Measurements from ENCODE around the gene ZBTB16. TPM values are rescaled to one million over a fixed set of nuclear protein-coding genes. Genes with fewer than 3 reads are reported as not detected.
A peak's percentile ranks its signal among the peaks of the same experiment; 100 is the strongest.

ZBTB16 gene
- polyA plus RNA-seq, 1 donor (not counting 4 experiments of a cell fraction or from before 2014, with no cell fraction given), result 0.18 TPM

DNA sequence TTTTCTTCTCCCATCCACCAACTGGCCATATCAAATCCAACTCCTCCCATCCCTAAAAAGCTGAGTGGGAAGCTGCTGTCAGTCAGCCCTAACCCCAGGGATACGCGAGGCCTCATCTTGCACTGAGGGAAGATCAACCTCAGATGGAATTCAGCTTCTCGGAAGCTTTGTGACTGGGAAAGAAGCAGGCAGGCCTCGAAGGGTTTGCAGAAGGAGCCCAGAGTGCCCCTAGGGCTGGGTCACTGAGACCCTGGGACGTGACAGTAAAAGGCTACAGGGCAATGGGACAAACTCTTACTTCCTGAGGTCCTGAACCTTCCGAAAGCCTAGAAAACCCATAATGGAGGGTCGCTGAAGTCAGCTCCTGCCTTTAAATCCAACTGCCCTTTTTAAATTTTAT, 202.3 kb downstream of the ZBTB16 start:
- H3K27me3 ChIP-seq (ENCODE audit: control insufficient read depth, extremely low read depth, insufficient read depth, low read length), result peaks cover 43% of the 10 kb centered on the region
- no peak for DNase-seq (ENCODE audit: low read depth, low spot score)
- H3K9me1 ChIP-seq (ENCODE audit: control insufficient read depth, extremely low read depth, insufficient read depth, low read length), result no peaks in the 10 kb centered on the region
- H2AFZ ChIP-seq (ENCODE audit: control insufficient read depth, low read length), result no peak overlapping the region
- TF ChIP-seq EZH2 (IDR thresholded peaks at IDR 0.05; ENCODE audit: low read length), result no peak
- TF ChIP-seq, protein P1, sequence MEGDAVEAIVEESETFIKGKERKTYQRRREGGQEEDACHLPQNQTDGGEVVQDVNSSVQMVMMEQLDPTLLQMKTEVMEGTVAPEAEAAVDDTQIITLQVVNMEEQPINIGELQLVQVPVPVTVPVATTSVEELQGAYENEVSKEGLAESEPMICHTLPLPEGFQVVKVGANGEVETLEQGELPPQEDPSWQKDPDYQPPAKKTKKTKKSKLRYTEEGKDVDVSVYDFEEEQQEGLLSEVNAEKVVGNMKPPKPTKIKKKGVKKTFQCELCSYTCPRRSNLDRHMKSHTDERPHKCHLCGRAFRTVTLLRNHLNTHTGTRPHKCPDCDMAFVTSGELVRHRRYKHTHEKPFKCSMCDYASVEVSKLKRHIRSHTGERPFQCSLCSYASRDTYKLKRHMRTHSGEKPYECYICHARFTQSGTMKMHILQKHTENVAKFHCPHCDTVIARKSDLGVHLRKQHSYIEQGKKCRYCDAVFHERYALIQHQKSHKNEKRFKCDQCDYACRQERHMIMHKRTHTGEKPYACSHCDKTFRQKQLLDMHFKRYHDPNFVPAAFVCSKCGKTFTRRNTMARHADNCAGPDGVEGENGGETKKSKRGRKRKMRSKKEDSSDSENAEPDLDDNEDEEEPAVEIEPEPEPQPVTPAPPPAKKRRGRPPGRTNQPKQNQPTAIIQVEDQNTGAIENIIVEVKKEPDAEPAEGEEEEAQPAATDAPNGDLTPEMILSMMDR (optimal IDR thresholded peaks at IDR 0.05 in 1 of 3, IDR thresholded peaks at IDR 0.05 in 1 of 3, conservative IDR thresholded peaks at IDR 0.05 in 1 of 3; ENCODE audit: extremely low read depth in 1 of 3, insufficient read depth in 2 of 3, low read length in 3 of 3), result no peak
- H3K27ac ChIP-seq (ENCODE audit: control insufficient read depth, insufficient read depth, low read length), result no peak overlapping the region
- H3K36me3 ChIP-seq (ENCODE audit: control insufficient read depth in 2 of 2, extremely low read depth in 1 of 2, insufficient read depth in 2 of 2, low read length in 2 of 2), result no peaks in the 10 kb centered on the region
- dilution Hi-C loops (cut with MboI; ENCODE audit: extremely low pct_ligation_motif_present, low sequenced_read_pairs), result loop anchor here (25.0 kb wide), 1 partner anchor 224 kb away; no protein-coding TSS in a partner anchor
- H3K79me2 ChIP-seq (ENCODE audit: control insufficient read depth, insufficient read depth, low read length), result no peaks in the 10 kb centered on the region
- H3K4me2 ChIP-seq (ENCODE audit: control insufficient read depth, extremely low read depth, insufficient read depth, low read depth, low read length), result no peak overlapping the region
- no peaks in the 10 kb centered on the region for H3K9me3 ChIP-seq (ENCODE audit: control insufficient read depth, low read depth, low read length)
- no peaks in the 10 kb centered on the region for H3K4me1 ChIP-seq (ENCODE audit: control insufficient read depth, extremely low read depth, insufficient read depth, low read length)
- no peak overlapping the region for H3K4me3 ChIP-seq (ENCODE audit: control insufficient read depth in 2 of 3, extremely low read depth in 1 of 3, insufficient read depth in 2 of 3, low read depth in 1 of 3, low read length in 3 of 3)
- FAIRE-seq, result no peak
- no peak overlapping the region for H3K9ac ChIP-seq (ENCODE audit: control insufficient read depth, extremely low read depth, insufficient read depth, low read length)
- no peaks in the 10 kb centered on the region for H4K20me1 ChIP-seq (ENCODE audit: control insufficient read depth, extremely low read depth, insufficient read depth, low read length)

DNA sequence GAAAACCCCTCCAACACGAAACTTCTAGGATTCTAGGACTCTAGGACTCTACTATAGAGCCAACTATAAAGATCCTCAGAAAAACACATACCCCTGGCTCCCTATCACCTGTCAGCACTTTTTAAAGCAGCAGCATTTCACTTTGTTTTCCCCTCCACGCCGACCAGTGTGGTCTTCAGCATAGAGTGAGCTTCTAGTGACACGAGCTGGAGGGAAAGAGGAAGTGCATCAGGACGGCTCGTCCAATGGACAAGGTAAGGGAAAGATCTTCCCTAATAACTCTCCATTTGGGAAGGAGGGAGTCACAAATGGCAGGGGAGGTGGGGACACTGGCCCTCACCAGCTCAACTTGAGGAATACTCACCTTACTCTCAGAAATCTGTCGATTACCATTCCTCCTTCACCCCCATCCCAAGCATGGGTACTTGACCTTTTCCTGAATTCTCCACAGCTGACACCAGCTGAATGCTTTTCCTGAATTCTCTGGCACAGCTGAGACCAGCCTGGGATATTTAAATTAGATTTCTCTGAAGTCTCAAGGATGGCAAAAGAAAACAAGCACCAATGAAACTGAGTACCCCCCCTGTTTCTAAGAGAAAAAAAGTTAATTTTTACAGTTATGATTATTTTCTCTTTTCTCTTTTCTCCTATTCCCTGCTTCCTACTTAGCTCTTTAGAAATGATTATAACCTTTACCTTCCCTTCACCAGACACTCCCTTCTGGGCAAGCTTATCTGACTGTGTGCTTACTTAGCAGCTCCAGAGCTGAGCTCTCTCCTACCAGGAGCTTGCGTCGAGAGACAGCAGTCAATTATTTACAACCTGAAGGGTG, 203.4 kb downstream of the ZBTB16 start:
- no peaks in the 10 kb centered on the region for H3K9me3 ChIP-seq (ENCODE audit: control insufficient read depth, low read depth, low read length)
- H3K9ac ChIP-seq (ENCODE audit: control insufficient read depth, extremely low read depth, insufficient read depth, low read length), result no peak overlapping the region
- H3K79me2 ChIP-seq (ENCODE audit: control insufficient read depth, insufficient read depth, low read length), result no peaks in the 10 kb centered on the region
- peaks cover 32% of the 10 kb centered on the region for H3K27me3 ChIP-seq (ENCODE audit: control insufficient read depth, extremely low read depth, insufficient read depth, low read length)
- H3K9me1 ChIP-seq (ENCODE audit: control insufficient read depth, extremely low read depth, insufficient read depth, low read length), result no peaks in the 10 kb centered on the region
- FAIRE-seq (no peak), DNase-seq (ENCODE audit: low read depth, low spot score) (no peak)
- H3K4me3 ChIP-seq (ENCODE audit: control insufficient read depth in 2 of 3, extremely low read depth in 1 of 3, insufficient read depth in 2 of 3, low read depth in 1 of 3, low read length in 3 of 3), result no peak overlapping the region
- no peaks in the 10 kb centered on the region for H3K4me1 ChIP-seq (ENCODE audit: control insufficient read depth, extremely low read depth, insufficient read depth, low read length)
- H4K20me1 ChIP-seq (ENCODE audit: control insufficient read depth, extremely low read depth, insufficient read depth, low read length), result no peaks in the 10 kb centered on the region
- dilution Hi-C loops (cut with MboI; ENCODE audit: extremely low pct_ligation_motif_present, low sequenced_read_pairs), result loop anchor here (25.0 kb wide), 1 partner anchor 226 kb away; no protein-coding TSS in a partner anchor
- no peak for TF ChIP-seq EZH2 (IDR thresholded peaks at IDR 0.05; ENCODE audit: low read length)
- TF ChIP-seq, protein P1 (optimal IDR thresholded peaks at IDR 0.05 in 1 of 3, IDR thresholded peaks at IDR 0.05 in 1 of 3, conservative IDR thresholded peaks at IDR 0.05 in 1 of 3; ENCODE audit: extremely low read depth in 1 of 3, insufficient read depth in 2 of 3, low read length in 3 of 3), result peak; percentile 35 to 76 (median 59)
- H3K27ac ChIP-seq (ENCODE audit: control insufficient read depth, insufficient read depth, low read length), result no peak overlapping the region
- no peak overlapping the region for H2AFZ ChIP-seq (ENCODE audit: control insufficient read depth, low read length)
- H3K36me3 ChIP-seq (ENCODE audit: control insufficient read depth in 2 of 2, extremely low read depth in 1 of 2, insufficient read depth in 2 of 2, low read length in 2 of 2), result no peaks in the 10 kb centered on the region
- no peak overlapping the region for H3K4me2 ChIP-seq (ENCODE audit: control insufficient read depth, extremely low read depth, insufficient read depth, low read depth, low read length)
